GM10847 (cell line): Measurements from ENCODE around the gene SMARCAL1.

Source experiments
- POLR2A ChIP-seq: IDR thresholded peaks from 2 replicates; pipeline ENCODE4 v1.6.1; 2011; ENCODE audit not compliant: insufficient read length; ENCODE audit errors: extremely low read depth

SMARCAL1 gene

DNA sequence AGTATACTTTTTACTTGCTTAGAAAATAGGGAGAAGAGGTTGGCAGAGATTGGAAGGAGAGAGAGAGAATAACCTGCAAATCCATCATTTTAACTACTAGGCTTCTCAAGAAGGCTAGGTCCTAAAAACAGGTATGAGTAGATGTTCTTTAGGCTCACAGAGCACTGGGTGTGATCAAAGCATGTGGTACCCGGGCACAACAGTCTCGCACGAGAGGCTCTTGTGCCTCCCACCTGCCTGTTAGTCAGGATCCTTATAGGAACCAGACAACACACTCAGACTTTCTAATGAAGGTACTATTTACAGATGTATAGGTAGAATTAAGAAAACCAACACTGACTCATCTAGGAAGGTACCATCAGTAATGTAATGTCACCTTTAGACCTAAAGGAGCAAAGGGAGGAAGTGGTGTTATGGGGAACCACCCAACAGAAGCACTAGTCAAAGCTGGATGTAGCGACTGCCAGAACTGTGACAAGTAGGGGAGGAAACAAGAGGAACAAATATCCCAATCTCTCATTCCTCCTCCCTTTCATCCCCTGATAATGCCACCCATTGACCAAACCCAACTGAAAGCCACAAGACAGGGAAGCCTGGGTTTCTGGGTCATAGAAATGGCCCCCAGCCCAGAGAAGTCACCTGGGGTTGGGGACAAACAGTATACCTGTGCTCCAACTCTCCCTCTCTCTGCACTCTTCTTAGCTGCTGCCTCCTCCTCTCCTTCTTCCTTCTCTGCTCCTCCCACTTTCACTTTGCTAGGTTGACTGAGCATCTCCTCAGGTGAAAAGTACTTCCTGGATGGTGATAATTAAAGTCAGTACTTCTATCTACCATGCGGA is 24.0 kb upstream of the SMARCAL1 start:
- no peak for TF ChIP-seq POLR2A

- no peak for TF ChIP-seq POLR2A
Observed at GRCh38 chr2:216389570-216389969, 22.7 kb upstream of the SMARCAL1 start.

- TF ChIP-seq POLR2A = no peak
Observed at GRCh38 chr2:216391401-216391800, 20.9 kb upstream of the SMARCAL1 start.

DNA sequence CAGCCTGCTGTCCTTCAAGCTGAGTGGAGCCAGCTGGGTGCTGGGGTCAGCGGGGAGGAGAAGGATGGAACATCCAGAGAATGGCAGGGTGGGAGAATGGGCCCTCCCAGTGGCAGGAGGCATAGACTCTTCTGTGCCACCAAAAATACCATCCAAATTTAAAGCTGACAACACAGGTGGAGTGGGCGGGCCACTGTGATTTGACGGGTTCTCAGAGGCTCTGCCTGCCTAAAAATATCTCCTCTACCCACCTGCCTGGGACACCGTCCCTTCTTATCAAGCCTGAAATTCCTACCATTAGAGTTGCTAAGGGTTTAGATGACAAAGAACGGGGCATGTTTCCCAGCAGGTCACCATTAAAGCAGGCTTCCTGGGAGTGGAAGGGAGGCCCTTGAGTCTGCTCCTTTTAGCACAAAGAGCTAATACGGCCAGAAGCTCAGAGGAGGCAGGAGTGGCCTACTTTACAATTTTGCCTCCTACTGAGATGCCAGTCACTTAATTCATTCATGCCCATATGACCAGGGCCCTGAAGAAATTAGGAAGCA is 20.2 kb upstream of the SMARCAL1 start:
- no peak for TF ChIP-seq POLR2A

- no peak for TF ChIP-seq POLR2A
Observed at GRCh38 chr2:216392945-216393840, 19.1 kb upstream of the SMARCAL1 start.

DNA sequence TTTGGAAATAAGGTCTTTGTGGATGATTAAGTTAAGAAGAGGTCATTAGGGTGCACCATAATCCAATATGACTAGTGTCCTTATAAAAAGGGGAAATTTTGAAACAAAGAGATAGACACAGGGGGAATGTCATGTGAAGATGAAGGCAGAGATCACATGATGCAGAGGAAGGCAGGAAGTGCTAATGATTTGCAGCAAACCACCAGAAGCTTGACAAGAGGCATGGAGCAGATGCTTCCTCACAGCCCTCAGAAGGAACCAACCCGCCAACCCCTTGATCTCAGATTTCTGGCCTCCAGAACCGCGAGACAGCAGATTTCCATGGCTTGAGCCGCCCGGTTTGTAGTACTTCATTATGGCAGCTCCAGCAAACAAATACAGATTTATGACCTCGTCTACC is 17.4 kb upstream of the SMARCAL1 start:
- TF ChIP-seq POLR2A = no peak

- no peak for TF ChIP-seq POLR2A
Observed at GRCh38 chr2:216399621-216400020, 12.7 kb upstream of the SMARCAL1 start.

DNA sequence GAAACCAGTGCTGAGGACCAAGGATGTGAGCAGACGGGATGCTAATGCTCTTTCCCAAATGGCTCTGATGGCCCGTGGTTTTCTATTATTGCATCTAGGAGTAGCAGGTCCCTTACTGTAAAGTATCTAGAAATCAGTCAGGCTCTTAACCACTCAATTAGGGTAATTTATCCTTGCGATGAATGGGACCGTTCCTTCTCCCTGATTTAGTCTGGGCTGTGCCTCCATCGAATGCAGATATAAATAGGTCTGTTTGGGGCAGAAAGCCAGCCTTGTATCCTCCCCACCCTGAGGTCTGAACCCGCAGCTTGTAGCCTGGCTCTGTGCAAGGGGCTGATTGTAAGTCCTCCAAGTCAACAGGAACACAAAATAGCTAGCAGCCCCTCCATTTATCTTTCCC is 9.5 kb upstream of the SMARCAL1 start:
- TF ChIP-seq POLR2A = no peak

- no peak for TF ChIP-seq POLR2A
Observed at GRCh38 chr2:216404010-216404618, 8.2 kb upstream of the SMARCAL1 start.

GRCh38 chr2:216405588-216405987 is 6.7 kb upstream of the SMARCAL1 start:
- no peak for TF ChIP-seq POLR2A

DNA sequence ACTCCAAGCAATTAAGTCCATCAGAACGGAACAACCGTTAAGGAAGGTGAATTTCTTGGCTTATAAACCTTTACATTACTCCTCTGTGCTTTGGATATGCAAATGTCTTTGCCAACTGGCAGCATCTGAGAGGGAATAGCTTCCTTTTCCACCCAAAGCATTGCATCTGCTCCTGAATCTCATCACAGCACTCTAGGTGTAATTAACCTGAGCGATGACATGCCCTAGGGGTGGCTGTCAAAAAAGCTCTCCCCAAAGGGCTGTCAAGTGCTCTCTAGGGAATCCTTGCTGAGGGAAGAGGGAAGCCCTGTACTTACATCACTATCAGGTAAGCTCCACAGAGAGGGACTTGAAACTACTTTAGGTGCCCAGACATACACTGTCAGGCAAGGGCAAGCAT is 5.5 kb upstream of the SMARCAL1 start:
- TF ChIP-seq POLR2A = no peak

GRCh38 chr2:216408426-216409290 is 3.6 kb upstream of the SMARCAL1 start:
- no peak for TF ChIP-seq POLR2A

DNA sequence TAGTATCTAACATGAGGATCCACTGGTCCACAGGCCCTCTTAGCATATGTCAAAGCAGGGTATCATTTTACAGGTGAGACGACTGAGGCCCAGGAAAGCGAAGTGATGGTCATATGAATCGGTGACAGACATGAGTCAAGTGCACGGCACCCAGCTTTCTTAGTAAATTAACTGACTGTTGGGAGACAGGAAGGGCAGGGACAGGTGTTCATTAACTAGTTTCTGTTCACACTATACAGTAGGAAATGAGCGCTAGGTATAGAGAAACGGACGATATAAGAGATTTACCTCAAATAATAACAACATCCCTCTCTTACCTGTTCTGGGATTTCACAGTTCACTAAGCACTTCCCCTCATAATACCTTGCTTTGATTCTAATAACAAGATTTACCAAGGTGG is 1.7 kb upstream of the SMARCAL1 start:
- TF ChIP-seq POLR2A = no peak

GRCh38 chr2:216413882-216414281 is 1.6 kb downstream of the SMARCAL1 start:
- TF ChIP-seq POLR2A = no peak
